CD4-positive, alpha-beta T cell treated with Interleukin-6 at 100 ng/mL for 8 hours (primary cell): ENCODE measurements around the gene LSAMP.

Experiments
- DNase-seq: peaks from one replicate; pipeline ENCODE4 v3.0.0-alpha.2; 2020; ENCODE audit warnings: mixed read lengths, low spot score

The LSAMP gene

GRCh38 chr3:115958526-115958925, 486.8 kb downstream of the LSAMP start:
- no peak for DNase-seq

- no peak for DNase-seq
These were observed 498.0 kb downstream of the LSAMP start for GRCh38 chr3:115947325-115947724.

GRCh38 chr3:115943579-115943978, 501.7 kb downstream of the LSAMP start:
- no peak for DNase-seq

GRCh38 chr3:115937054-115937453, 508.2 kb downstream of the LSAMP start:
- DNase-seq, result no peak

GRCh38 chr3:115932807-115933206, 512.5 kb downstream of the LSAMP start:
- no peak for DNase-seq

GRCh38 chr3:115931581-115931980, 513.7 kb downstream of the LSAMP start:
- no peak for DNase-seq

GRCh38 chr3:115930922-115931321, 514.4 kb downstream of the LSAMP start:
- no peak for DNase-seq

GRCh38 chr3:115930168-115930567, 515.1 kb downstream of the LSAMP start:
- no peak for DNase-seq

GRCh38 chr3:115928376-115928775, 516.9 kb downstream of the LSAMP start:
- DNase-seq, result no peak

GRCh38 chr3:115927197-115927596, 518.1 kb downstream of the LSAMP start:
- DNase-seq, result no peak

- no peak for DNase-seq
These were observed 522.5 kb downstream of the LSAMP start for GRCh38 chr3:115922681-115923347.

- no peak for DNase-seq
These were observed 523.6 kb downstream of the LSAMP start for GRCh38 chr3:115921711-115922110.

- no peak for DNase-seq
These were observed 526.4 kb downstream of the LSAMP start for GRCh38 chr3:115918900-115919299.

- DNase-seq, result no peak
These were observed 528.4 kb downstream of the LSAMP start for GRCh38 chr3:115916866-115917265.

GRCh38 chr3:115915061-115915460, 530.2 kb downstream of the LSAMP start:
- no peak for DNase-seq

- no peak for DNase-seq
These were observed 532.1 kb downstream of the LSAMP start for GRCh38 chr3:115913069-115913686.

- DNase-seq, result no peak
These were observed 532.9 kb downstream of the LSAMP start for GRCh38 chr3:115912372-115912771.

GRCh38 chr3:115905871-115906270, 539.4 kb downstream of the LSAMP start:
- no peak for DNase-seq

- no peak for DNase-seq
These were observed 541.4 kb downstream of the LSAMP start for GRCh38 chr3:115903843-115904242.

- no peak for DNase-seq
These were observed 544.3 kb downstream of the LSAMP start for GRCh38 chr3:115901008-115901407.

GRCh38 chr3:115899535-115899934, 545.8 kb downstream of the LSAMP start:
- no peak for DNase-seq

- no peak for DNase-seq
These were observed 546.5 kb downstream of the LSAMP start for GRCh38 chr3:115898656-115899410.

- no peak for DNase-seq
These were observed 554.2 kb downstream of the LSAMP start for GRCh38 chr3:115891006-115891636.
